Sigmoid colon (tissue), 7 donors: ENCODE data around the gene PINK1. TPM values are rescaled to one million over a fixed set of nuclear protein-coding genes. Genes with fewer than 3 reads are reported as not detected.
A peak's percentile ranks its signal among the peaks of the same experiment; 100 is the strongest.

Experiments
- DNase-seq: peaks from one replicate; pipeline ENCODE4 v3.0.0-alpha.2; 2019
- H3K27ac ChIP-seq, 4 donors: fragments of 200-600 bp; sonication (generic); one replicate each; pipeline ENCODE4 v1.5.1; 2016 to 2019; ENCODE audit warnings: mild to moderate bottlenecking in 1 of 4
- H3K27me3 ChIP-seq, 3 donors: fragments of 200-600 bp; sonication (generic); one replicate each; pipeline ENCODE4 v1.5.1; 2019; ENCODE audit warnings: mild to moderate bottlenecking in 1 of 3
- H3K36me3 ChIP-seq, 4 donors: fragments of 200-600 bp; sonication (generic); one replicate each; pipeline ENCODE4 v1.5.1; 2016 to 2019
- H3K4me1 ChIP-seq, 4 donors: fragments of 200-600 bp; sonication (generic); one replicate each; pipeline ENCODE4 v1.5.1; 2017 to 2019
- H3K4me3 ChIP-seq, 4 donors: fragments of 200-600 bp; sonication (generic); one replicate each; pipeline ENCODE4 v1.5.1; 2017 to 2019; ENCODE audit warnings: mild to moderate bottlenecking in 2 of 4, moderate library complexity in 1 of 4
- H3K9me3 ChIP-seq, 4 donors: fragments of 200-600 bp in 3 of 4; sonication (generic) in 3 of 4; one replicate each; pipeline versions ENCODE4 v1.5.1 to v1.6.1; 2013 to 2019
- EP300 ChIP-seq, 4 donors: sonication (generic); formaldehyde crosslinking; IDR thresholded peaks; one replicate each; pipeline ENCODE4 v1.6.1; 2017; ENCODE audit warnings: antibody characterized with exemption in 4 of 4
- POLR2A ChIP-seq, 2 donors: fragments of 450-650 bp; IDR thresholded peaks; one replicate each; pipeline ENCODE4 v1.6.1; 2016; ENCODE audit warnings: antibody characterized with exemption in 2 of 2, mild to moderate bottlenecking in 2 of 2, moderate library complexity in 2 of 2
- POLR2AphosphoS5 ChIP-seq, 4 donors: sonication (generic); formaldehyde crosslinking; IDR thresholded peaks; one replicate each; pipeline ENCODE4 v1.6.1; 2017; ENCODE audit warnings: antibody characterized with exemption in 4 of 4
- WGBS, 2 donors: extraction: QIAGEN DNeasy Blood & Tissue Kit; methylation state at CpG; one replicate each; pipeline ENCODE4 v1.1.7; 2013; 5-methylcytosine and 5-hydroxymethylcytosine counted together
- intact Hi-C: fragments of 100-400 bp; cut with DNase I; formaldehyde crosslinking; loops from one replicate; pipeline ENCODE4 v1.15.1; 2023
- polyA plus RNA-seq, 3 donors: library from polyadenylated mRNA; stranded (reverse); fragments of 200-250 nt; gene quantifications; one replicate each; pipeline ENCODE4 v1.2.3, GENCODE V29; 2013
- total RNA-seq, 4 donors: library from RNA; depleted of rRNA; stranded (reverse); fragments of >200 nt; gene quantifications; one replicate each; pipeline ENCODE4 v1.1.0, GENCODE V29; 2016
- TF ChIP-seq, protein P1 (sequence below), 4 experiments: fragments of 450-650 bp in 3 of 4; fragments of 200-600 bp in 1 of 4; IDR thresholded peaks; one replicate each; pipeline ENCODE4 v1.5.1; 2016 to 2019; ENCODE audit warnings: antibody characterized with exemption in 4 of 4, mild to moderate bottlenecking in 3 of 4, moderate library complexity in 2 of 4
- donor health status: healthy with polysubstance abuse.
- donor health status: Bipolar disorder and iron deficiency.
- donor health status: healthy.

Gene PINK1
- total and polyA plus RNA-seq, 7 donors = 60.1 to 179 (median 149) TPM

DNA sequence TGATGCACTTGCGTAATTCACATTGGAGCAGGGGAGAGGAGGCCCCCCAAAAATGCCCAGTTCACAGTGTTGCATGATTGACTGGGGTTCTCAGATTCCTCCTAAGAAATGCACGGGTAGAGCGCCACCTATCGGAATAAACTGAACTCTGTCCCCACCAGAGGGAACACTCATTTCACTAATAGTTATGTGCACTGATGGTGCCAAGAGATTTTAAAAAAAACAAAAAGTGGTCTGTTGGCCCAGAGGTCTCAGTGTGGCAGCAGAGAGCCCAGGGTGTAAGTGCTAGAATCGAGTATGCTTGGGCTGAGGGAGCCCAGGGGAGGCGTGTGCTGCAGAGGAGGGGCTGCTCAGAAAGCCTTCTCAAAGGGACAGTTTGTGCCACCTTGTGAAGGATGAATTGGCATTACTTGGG is 6.9 kb downstream of the PINK1 start:
- Histone ChIP-seq H3K27ac (no peak overlapping the region), H3K9me3 (no peaks in the 10 kb centered on the region), H3K4me1 (peaks cover 0 to 11% (median 8%) of the 10 kb centered on the region in 4 donors), H3K4me3 (no peak overlapping the region), H3K36me3 (peaks cover 15 to 82% (median 73%) of the 10 kb centered on the region in 4 donors), H3K27me3 (no peaks in the 10 kb centered on the region)
- WGBS, 2 donors = 26 to 31% methylated on average over 6 of the region's 6 CpGs
- DNase-seq = no peak
- intact Hi-C loops = no loop called here
- TF ChIP-seq POLR2A (IDR thresholded peaks at IDR 0.05) (no peak), POLR2AphosphoS5 (IDR thresholded peaks at IDR 0.05) (no peak), EP300 (IDR thresholded peaks at IDR 0.05) (no peak)
- TF ChIP-seq, protein P1, sequence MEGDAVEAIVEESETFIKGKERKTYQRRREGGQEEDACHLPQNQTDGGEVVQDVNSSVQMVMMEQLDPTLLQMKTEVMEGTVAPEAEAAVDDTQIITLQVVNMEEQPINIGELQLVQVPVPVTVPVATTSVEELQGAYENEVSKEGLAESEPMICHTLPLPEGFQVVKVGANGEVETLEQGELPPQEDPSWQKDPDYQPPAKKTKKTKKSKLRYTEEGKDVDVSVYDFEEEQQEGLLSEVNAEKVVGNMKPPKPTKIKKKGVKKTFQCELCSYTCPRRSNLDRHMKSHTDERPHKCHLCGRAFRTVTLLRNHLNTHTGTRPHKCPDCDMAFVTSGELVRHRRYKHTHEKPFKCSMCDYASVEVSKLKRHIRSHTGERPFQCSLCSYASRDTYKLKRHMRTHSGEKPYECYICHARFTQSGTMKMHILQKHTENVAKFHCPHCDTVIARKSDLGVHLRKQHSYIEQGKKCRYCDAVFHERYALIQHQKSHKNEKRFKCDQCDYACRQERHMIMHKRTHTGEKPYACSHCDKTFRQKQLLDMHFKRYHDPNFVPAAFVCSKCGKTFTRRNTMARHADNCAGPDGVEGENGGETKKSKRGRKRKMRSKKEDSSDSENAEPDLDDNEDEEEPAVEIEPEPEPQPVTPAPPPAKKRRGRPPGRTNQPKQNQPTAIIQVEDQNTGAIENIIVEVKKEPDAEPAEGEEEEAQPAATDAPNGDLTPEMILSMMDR (IDR thresholded peaks at IDR 0.05) = peak; percentile 31 to 77 (median 62)

- Histone ChIP-seq H3K4me1 (no peaks in the 10 kb centered on the region), H3K36me3 (peaks cover 19 to 95% (median 80%) of the 10 kb centered on the region in 4 donors), H3K27me3 (no peaks in the 10 kb centered on the region), H3K27ac (no peak overlapping the region), H3K4me3 (no peak overlapping the region), H3K9me3 (no peaks in the 10 kb centered on the region)
- TF ChIP-seq EP300 (IDR thresholded peaks at IDR 0.05) (no peak), POLR2A (IDR thresholded peaks at IDR 0.05) (no peak), POLR2AphosphoS5 (IDR thresholded peaks at IDR 0.05) (no peak)
- TF ChIP-seq, protein P1 (IDR thresholded peaks at IDR 0.05) = no peak
- intact Hi-C loops = no loop called here
- no peak for DNase-seq
- WGBS, 2 donors = 85 to 93% methylated on average over 10 of the region's 10 CpGs
Observed at GRCh38 chr1:20641975-20642374, 8.7 kb downstream of the PINK1 start.

- Histone ChIP-seq H3K36me3 (peaks cover 21 to 95% (median 75%) of the 10 kb centered on the region in 4 donors), H3K4me1 (no peaks in the 10 kb centered on the region), H3K9me3 (no peaks in the 10 kb centered on the region), H3K27ac (no peak overlapping the region), H3K27me3 (no peaks in the 10 kb centered on the region), H3K4me3 (no peak overlapping the region)
- no peak for DNase-seq
- TF ChIP-seq EP300 (IDR thresholded peaks at IDR 0.05) (no peak), POLR2A (IDR thresholded peaks at IDR 0.05) (no peak), POLR2AphosphoS5 (IDR thresholded peaks at IDR 0.05) (no peak)
- TF ChIP-seq, protein P1 (IDR thresholded peaks at IDR 0.05) = no peak
- 84 to 90% methylated on average over 6 of the region's 6 CpGs for WGBS, 2 donors
- intact Hi-C loops = no loop called here
Observed at GRCh38 chr1:20643080-20643479, 9.8 kb downstream of the PINK1 start.

GRCh38 chr1:20644416-20644815 is 11.2 kb downstream of the PINK1 start:
- TF ChIP-seq, protein P1 (IDR thresholded peaks at IDR 0.05) = no peak
- TF ChIP-seq EP300 (IDR thresholded peaks at IDR 0.05) (no peak), POLR2A (IDR thresholded peaks at IDR 0.05) (no peak), POLR2AphosphoS5 (IDR thresholded peaks at IDR 0.05) (no peak)
- Histone ChIP-seq H3K4me1 (no peaks in the 10 kb centered on the region), H3K36me3 (peaks cover 34 to 95% (median 76%) of the 10 kb centered on the region in 4 donors), H3K9me3 (no peaks in the 10 kb centered on the region), H3K4me3 (no peak overlapping the region), H3K27me3 (no peaks in the 10 kb centered on the region), H3K27ac (no peak overlapping the region)
- intact Hi-C loops = no loop called here
- 95 to 97% methylated on average over 13 of the region's 13 CpGs for WGBS, 2 donors
- DNase-seq = no peak

GRCh38 chr1:20645414-20645813 is 12.2 kb downstream of the PINK1 start:
- Histone ChIP-seq H3K27me3 (no peaks in the 10 kb centered on the region), H3K4me3 (no peak overlapping the region), H3K27ac (no peak overlapping the region), H3K36me3 (peaks cover 41 to 96% (median 77%) of the 10 kb centered on the region in 4 donors), H3K4me1 (no peaks in the 10 kb centered on the region), H3K9me3 (no peaks in the 10 kb centered on the region)
- no peak for DNase-seq
- intact Hi-C loops = no loop called here
- 93% methylated on average over 14 of the region's 14 CpGs for WGBS, 2 donors
- TF ChIP-seq POLR2AphosphoS5 (IDR thresholded peaks at IDR 0.05) (no peak), EP300 (IDR thresholded peaks at IDR 0.05) (no peak), POLR2A (IDR thresholded peaks at IDR 0.05) (no peak)
- TF ChIP-seq, protein P1 (IDR thresholded peaks at IDR 0.05) = no peak
